Kasumi-1 (cell line): ENCODE results near the gene STXBP5.
"Not testable (repeated sequence)": the region's sequence is repeated elsewhere in the genome, so short reads cannot be mapped to it uniquely, and the experiment has no call there.

ENCODE experiments used
- DNase-seq, 2 experiments: peaks; one replicate each; lab custom pipeline; 2025; lab: John Stamatoyannopoulos, UW

STXBP5 gene

DNA sequence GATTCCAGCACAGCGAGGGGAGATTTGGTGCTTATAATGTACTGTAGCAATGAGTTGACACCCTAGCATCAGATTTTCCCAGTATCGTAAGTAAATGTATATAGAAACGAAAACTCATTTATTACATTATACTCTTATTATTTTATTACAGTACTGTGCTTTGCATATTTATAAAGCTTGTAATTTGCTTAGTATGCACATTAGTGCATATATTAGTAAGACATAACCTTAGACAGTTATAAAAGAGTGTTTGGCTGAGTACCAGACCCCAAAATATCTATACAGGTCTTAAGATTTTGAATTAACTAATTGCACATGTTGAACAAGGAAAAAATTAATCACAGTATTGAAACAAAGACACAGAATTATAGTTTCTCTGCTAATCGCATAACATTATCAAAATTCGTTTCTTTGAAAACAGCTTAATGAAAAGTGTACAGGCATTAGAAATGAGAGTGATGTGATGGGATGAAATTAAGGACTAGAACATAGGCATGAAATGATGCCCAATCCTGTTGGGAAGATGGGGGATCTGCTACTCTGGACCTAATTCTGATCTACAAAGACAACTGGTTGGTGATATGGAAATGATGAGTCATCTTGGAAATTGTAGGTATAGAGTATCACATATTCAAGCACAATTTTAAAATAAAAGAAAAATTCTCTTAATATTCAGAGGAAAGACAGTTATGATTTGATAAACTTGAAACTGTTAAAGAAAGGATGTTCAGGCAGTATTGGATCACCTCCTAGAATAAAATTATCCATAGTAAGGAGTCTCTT lies 42.8 kb downstream of the STXBP5 start:
- no peak for DNase-seq

DNA sequence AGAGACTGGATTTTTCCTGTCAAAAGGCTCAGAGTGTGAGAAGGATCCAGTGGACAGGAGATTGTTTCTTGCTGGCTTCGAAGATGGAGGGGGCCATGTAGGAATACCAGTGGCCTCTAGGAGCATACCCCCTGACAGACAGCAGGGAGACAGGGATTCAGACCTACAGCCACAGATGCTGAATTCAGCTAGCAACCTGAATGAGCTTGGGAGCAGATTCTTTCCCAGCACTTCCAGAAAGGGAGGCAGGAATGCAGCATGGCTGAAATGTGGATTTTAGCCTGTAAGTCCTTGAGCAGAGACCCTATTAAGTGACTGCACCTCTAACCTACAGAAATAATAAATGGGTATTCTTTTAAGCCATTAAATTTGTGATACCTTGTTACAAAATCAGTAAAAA lies 44.6 kb downstream of the STXBP5 start:
- DNase-seq = no peak

DNA sequence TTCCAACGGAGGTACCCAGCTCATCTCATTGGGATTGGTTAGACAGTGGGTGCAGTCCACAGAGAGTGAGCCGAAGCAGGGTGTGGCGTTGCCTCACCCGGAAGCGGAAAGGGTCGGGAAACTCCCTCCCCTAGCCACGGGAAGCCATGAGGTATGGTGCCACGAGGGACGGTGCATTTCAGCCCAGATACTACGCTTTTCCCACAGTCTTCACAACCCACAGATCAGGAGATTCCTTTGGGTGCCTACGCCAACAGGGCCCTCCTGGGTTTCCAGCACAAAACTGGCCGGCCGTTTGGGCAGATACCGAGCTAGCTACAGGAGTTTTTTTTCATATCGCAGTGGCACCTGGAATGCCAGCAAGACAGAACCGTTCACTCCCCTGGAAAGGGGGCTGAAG lies 46.9 kb downstream of the STXBP5 start:
- DNase-seq = no peak

DNA sequence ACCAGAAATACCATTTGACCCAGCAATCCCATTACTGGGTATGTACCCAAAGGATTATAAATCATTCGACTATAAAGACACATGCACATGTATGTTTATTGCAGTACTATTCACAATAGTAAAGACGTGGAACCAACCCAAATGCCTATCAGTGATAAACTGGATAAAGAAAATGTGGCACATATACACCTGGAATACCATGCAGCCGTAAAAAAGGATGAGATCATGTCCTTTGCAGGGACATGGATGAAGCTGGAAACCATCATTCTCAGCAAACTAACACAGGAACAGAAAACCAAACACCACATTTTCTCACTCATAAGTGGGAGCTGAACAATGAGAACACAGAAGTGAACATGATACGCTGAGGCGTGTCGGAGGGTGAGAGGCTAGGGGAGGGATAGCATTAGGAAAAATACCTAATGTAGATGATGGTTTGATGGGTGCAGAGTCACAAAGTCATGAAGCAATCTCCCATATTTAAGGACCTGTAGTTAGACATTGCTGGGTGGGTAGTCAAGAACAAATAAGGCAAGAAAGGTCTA lies 50.8 kb downstream of the STXBP5 start:
- DNase-seq = not testable (repeated sequence)

DNA sequence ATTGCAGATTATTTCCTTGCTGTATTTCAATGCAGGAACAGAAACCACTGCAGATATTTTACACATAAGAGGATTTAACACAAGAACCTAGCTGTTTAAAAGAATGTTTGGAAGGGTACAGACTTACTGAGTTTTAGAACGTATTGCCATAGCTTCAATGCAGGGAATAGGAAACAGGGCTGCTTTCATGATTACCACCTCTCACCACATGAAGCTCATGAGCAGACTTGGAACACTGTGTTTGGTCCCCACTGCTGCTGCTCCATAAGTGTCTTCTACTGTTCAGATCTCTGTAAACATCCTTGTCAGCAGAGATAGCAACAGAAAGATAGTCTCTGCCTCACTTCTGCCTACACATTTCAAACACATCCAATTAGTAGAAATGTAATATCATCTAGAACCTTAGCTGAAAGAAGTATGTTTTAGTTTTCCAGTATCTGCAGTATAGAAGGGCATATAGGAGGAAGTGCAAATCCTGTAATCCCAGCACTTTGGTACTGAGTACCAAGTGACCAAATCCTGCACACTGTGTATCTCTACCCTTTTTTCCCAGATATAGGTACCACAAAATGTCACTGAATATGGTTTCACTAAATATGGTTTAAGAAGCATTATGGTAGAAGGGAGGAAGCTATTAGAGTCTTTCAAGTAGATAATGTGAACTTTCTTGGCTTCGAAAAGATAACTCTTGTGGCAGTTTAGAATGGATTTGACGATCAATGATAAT lies 51.9 kb downstream of the STXBP5 start:
- DNase-seq = peak in 1 of 2 experiments; percentile 9

DNA sequence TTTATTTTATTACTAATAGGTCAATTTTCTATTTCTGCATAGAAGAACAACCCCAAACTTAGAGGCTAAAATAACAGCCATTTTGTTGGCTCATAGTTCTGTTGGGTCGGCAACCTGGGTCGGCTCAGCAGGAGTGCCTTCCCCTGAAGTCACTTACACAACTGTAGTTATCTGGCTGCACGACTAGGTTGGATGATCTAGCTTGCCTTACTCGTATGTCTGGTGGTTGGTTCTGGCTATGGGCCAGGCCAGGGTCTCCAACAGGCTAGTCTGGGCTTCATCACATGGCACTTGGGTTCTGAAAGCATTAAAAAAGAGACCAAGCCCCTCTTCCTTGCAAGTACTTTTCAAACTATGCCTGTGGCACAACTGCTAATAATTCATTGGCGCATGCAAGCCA lies 53.5 kb downstream of the STXBP5 start:
- DNase-seq = no peak

DNA sequence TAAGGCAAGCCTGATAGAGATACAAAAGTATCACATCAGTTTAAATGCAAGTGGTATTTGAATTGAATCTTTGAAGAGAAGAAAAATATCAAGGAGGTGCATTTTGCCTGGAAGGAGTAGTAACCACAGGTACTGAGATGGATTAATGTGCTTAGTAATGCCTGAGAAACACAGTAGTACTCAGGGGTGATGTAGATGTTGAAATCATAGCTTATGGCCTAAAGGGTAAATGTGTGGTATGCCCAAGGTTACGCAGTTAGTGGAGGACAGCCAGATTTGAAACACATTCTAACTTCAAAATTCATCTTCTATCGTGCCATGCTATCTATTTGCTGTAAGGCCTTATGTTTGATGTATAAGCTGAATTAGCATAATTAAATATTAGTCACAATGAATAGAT lies 55.9 kb downstream of the STXBP5 start:
- DNase-seq = no peak

DNA sequence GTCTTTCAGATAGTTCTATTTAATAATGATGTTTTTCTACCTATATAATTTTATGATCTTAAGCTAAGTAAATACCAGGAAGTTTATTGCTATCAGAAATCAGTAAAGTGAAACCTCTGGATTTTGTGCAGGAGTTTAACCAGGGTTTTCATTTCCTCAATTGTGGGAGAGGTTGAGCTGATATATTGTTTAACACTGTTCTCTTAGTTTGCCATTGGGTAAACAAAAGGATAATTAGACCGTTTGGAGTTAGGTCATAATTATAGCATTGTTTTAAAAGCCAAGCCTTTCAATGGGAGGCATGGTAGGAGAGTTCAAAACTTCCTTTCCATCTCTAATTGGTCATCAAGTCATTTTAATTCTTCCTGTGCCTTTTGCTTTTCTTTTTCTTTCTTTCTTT lies 58.7 kb downstream of the STXBP5 start:
- DNase-seq = no peak

DNA sequence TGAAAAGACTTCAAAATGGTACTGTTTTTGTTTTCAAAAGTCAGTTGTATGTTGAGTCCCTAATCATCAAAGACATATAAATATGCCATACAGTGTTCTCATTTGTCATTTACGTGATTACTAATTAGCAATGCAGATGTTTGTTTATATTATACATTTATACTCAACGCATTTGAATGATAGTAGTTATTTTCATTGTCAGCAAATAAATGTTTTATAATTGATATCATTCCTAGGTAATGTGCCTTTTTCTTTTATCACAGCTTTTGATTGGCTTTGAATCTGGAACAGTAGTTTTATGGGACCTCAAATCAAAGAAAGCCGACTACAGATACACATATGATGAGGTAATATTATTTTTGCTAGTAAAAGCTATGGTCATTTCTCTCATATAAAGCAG lies 62.6 kb downstream of the STXBP5 start:
- no peak for DNase-seq

DNA sequence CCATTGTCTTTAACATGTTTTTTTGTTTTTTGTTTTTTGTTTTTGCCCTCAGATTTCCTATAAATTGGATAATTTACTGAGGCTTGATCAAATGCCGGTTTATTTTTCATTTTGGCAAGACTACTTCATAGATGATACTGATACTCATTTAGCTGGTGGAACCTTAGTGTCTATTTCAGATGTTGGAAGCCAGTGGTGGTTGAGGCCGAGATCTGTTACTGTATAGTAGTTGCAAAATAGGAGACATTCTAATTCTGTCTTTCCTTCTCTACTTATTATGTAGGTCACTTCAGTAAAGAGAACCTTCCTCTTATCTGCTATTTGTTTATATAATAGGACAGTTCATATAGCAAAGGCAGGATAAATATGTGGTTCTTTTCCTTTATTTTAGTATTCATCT lies 63.4 kb downstream of the STXBP5 start:
- DNase-seq = no peak

DNA sequence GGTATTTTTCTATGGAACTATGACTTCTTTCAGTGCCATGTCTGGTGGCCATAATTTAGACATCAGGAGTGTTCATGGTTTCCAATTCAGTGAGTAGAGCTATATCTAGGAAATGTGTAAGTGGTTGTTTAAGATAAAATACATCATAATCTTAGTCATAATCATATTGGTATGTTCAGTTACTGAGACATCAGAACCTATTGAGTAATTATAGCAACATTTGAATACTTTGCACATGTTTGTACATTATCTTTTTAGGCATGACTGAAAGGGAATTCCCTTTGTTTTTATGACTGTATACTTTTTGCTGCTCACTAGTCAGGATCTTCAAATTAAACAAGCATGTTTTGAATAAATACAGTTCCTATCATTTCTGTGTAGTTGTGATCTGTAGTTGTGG lies 64.0 kb downstream of the STXBP5 start:
- no peak for DNase-seq

DNA sequence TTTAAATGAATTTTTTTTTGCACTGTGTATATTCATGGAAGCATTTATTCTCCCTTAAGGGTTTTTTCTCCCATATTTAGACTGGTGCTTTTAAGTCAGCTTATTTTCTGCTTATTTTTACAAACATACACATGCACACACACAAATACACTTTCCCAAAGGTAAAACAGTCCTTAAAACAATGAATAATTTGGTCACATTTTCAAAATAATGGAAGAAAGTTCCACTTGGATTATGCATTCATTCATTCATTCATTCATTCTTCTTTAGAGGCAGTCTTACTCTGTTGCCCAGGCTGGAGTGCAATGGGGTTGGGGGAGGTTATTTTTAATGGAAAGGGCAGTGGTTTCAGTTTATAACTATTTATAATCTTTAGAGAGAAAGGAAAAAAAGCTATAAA lies 69.8 kb downstream of the STXBP5 start:
- no peak for DNase-seq

DNA sequence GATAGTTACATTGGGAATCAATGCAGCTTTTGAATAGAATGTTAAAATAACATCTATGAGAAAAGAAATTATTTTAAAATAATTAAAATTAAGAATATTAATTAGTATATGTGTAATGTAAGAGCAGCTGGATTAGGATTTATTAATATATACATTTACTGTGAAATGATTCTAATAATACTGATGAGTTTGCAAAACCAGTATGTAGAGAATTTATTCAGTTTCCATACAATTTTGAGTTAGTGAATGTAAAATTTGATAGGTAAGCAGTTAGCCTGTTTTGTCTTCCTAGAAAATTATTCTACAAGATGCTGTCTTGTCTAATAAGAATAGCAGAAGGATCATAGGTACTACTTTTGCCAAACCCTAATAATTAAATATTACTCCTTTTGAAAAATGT lies 70.6 kb downstream of the STXBP5 start:
- DNase-seq = no peak

DNA sequence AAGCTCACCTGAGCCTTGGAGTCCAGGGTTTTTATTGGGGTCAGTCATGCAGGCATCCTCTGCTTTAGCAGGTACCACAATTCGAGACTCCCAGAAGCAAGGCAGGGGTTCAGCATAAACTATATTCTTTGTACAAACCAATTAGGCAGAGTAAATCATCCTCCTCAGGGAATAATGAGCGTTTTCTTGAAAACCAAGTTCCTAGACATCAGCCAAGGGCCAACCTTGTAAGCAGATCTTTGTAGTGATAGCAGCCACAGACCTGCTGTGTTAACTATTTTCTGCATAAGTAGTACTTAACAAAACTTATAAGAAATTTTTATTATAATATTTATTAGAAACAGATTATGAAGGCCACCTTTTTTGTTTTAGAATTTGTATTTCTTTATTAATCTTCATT lies 74.7 kb downstream of the STXBP5 start:
- DNase-seq = no peak

DNA sequence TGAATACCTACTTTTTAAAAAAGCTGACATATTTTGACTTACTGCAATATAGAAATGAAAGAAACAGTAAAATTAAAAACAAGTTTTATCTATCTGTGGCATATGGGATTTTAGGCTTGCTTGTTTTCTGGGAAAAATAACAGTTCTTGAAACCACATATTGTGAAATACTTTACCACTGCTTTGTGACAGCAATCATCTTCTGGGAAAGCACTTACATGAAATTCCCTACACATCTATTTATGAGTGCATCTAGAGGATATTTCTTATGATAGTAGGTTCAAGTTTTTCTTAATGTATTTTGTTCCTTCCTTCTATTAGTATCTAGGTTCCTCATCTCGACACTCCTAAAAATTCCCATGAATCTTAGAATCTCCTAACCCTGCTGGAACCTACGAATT lies 75.2 kb downstream of the STXBP5 start:
- no peak for DNase-seq

DNA sequence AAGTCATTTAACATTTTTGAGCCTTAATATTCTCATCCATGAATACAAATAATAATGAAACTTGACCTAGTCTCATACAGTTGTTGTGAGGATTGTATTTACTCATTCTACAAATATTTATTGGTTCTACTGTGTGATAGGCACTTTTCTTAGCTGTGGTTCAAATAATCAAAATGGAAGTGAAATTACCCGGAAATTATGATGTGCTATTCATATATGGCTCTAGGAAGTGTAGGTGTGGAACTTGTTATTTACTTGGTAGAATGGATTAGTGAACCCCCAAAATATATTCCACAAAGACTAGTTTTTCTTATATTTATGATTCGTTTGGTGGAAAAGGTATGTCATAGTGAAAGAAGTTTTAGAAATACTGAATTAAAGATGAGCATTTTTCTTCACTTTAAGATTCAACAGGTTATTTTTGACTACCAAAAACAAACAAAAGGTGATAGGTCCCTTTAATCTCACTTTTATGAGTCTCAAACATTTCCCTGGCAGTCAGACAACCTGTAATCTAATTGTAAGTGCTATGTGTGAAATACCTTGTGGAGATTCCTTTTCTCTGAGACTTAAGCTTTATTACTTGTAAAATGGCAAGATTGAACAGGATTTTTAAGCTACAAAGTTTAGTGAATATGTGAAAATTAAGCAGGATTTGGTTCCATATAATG lies 77.8 kb downstream of the STXBP5 start:
- no peak for DNase-seq

DNA sequence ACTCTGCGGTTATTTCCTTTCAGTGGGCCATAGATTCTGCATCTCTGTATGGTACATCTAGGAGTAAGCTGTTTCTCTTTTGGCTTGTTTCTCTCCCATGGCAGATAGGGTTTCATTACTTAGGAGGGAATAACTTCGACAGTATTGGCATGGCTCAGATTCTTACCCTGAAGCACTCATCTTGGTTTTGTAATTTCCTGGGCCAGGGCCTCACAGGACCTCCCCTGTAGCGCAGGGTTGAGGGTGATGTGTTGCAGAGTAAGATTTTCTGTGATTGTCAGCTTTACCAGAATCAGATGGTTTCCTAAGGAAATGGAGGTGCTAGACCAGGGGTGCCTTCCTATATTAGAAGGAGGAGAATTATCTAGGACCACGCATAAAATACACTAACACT lies 78.3 kb downstream of the STXBP5 start:
- no peak for DNase-seq

DNA sequence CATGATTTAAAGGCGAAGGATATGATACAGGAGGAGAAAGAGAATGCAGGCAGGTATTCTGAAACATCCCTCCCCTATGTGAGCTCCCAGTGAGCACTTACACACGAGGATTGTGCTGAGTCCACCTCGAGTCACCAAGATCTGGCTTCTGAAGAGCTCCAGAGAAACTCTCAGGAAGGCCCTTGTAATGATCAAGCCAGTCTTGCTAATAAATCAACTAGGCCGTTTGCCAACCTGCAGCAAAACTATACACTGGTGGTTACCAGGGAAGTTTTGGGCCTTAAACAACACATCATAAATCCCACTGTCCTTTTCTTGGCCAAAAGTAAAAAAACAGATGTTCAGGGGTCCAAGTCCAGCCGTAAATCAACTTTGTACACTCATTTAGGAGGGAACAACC lies 79.2 kb downstream of the STXBP5 start:
- no peak for DNase-seq

DNA sequence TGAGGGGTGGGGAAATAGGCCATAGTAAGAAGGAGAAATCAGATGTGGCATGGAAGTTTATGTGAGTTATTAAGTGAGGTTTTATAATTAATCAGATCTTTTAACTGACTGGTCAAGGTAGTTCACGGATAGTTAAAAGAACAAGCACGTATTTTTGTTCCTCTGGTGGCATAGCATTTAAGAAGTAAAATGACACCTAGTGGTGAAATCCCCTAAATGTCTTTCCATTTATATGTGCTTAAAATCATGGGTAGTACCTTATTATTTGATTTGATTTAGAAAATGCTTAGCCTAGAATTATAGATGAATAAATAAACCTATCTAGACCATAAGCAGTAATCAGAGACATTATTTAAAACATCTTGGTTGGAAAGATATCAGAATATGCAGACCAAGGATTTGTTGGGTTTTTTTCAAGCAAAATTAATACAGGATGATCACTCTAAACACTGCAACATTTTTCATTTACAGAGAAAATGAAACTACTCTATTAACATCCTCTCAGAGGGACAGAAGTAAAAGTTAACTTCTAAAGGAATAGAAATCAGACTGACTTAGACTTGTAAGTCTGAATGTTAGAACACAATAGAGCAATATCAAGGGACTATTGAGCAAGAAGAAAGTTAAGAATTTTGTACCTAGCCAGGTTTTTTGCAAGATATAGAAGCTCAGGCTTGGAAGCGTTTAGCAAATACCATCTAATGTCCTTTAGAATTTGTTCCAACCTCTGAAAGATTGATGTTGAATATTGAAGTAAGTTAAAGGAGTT lies 81.1 kb downstream of the STXBP5 start:
- DNase-seq = peak; percentile 53 to 66

DNA sequence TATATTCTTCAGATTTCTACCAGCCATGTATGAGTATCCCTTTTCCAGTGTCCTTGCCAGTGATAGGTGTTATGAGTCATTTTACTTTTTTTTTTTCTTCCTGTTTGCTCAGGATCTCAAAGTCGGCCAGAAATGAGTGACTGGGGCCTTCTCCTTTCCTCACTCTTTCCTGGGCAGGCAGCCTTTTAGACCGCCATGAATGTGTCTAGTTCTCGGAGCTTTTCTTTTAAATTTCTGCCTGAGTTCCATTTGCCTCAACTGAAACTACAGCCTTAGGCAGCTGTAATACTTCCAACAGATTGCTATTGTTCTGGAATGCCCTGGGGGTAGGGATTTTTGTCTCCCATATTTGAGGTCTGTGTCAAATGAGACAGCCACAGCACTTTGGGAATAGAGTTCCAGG lies 83.7 kb downstream of the STXBP5 start:
- peak; percentile 21 to 32 for DNase-seq

DNA sequence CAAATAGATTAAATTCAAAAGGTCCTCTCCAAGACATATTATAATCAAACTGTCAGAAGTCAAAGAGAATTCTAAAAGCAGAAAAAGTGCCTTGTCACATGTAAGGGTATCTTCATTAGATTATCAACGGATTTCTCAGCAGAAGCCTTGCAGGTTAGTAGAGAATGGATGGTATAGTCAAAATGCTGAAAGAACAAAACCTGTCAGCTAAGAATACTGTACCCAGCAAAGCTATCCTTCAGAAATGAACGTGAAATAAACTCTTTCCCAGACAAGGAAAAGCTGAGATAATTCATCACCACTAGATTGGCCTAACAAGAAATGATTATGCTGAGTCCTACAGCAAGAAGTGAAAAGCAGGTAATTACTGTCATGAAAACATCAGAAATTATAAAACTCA lies 92.9 kb downstream of the STXBP5 start:
- no peak for DNase-seq

DNA sequence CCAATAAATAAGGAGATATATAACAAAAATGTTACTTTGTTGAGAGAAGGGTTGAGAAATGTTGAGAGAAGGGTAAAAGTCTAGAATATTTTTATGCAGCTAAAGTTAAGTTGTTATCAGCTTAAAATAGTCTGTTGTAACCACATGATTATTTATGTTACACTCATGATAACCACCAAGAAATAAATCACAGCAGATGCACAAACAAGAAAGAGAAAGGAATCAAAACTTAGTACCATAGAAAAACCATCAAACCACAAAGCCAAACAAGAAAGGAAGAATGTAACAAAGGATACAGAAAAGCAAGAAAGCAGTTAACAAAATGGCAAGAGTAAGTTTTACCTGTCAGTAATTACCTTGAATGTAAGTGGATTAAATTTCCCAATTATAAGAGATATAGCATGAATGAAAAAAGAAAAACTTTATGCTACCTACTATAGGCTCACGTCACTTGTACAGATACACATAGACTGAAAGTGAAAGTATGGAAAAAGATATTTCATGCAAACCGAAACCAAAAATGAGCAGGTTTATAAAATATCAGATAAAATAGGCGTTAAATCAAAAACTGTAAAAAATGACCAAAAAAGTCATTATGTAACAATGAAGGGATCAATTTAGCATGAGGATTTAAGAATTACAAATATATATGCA lies 93.6 kb downstream of the STXBP5 start:
- DNase-seq = no peak
